BJ (cell line): ENCODE results near the gene NR1H2. TPM values are rescaled to one million over a fixed set of nuclear protein-coding genes. Genes with fewer than 3 reads are reported as not detected.

Experiments
- CTCF ChIA-PET: fragments of 350-600 bp; formaldehyde crosslinking; extraction: SDS; loops from one replicate; lab custom pipeline; 2021; ENCODE audit warnings: antibody characterized with exemption, inconsistent platforms; lab: Yijun Ruan, JAX
- POLR2A ChIA-PET: fragments of 300-600 bp; sonication (Branson Sonifier 250); formaldehyde crosslinking; extraction: SDS; loops from one replicate; lab custom pipeline; 2021; ENCODE audit warnings: antibody characterized with exemption; lab: Charles Lee
- DNase-seq: peaks from one replicate; pipeline ENCODE4 v3.0.0-alpha.2; 2011; ENCODE audit warnings: low read depth
- H3K27me3 ChIP-seq: 2 replicates; pipeline ENCODE4 v1.6.0; 2011; ENCODE audit warnings: low read length; ENCODE audit not compliant: control insufficient read depth, insufficient read depth
- H3K36me3 ChIP-seq: 2 replicates; pipeline ENCODE4 v1.5.1; 2011; ENCODE audit warnings: low read length; ENCODE audit not compliant: control insufficient read depth, insufficient read depth
- H3K4me3 ChIP-seq: 2 replicates; pipeline ENCODE4 v1.5.1; 2011; ENCODE audit warnings: low read depth, mild to moderate bottlenecking, control low read depth, low read length
- polyA plus RNA-seq: library from polyadenylated mRNA; depleted of rRNA; stranded (reverse); fragments of >200 nt; gene quantifications from 2 replicates; pipeline ENCODE4 v1.2.3, GENCODE V29; 2011
- TF ChIP-seq, protein P1 (sequence below): IDR thresholded peaks from 2 replicates; pipeline ENCODE4 v1.5.1; 2011; ENCODE audit warnings: low read depth, mild to moderate bottlenecking, control low read depth, inconsistent platforms, low read length, moderate library complexity; ENCODE audit not compliant: insufficient read depth

Gene NR1H2
- polyA plus RNA-seq, 1 experiment: 78.4 TPM

DNA sequence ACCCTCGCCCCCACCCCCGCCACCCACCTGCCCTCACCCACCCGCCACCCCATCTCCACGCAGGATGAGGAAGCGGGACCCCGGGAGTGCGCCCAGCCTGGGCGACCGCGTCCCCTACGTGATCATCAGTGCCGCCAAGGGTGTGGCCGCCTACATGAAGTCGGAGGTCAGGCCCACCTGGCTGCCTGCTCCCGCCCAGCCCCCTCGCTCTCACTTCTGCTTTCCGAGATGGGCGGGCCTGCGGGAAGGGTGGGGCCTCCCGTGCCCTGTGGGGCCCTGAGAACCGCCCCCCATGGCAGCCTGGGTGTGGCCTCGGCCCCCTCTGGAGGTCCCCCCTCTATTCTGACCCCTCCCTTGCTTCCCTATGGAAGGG, 39.4 kb downstream of the NR1H2 start:
- TF ChIP-seq, protein P1, sequence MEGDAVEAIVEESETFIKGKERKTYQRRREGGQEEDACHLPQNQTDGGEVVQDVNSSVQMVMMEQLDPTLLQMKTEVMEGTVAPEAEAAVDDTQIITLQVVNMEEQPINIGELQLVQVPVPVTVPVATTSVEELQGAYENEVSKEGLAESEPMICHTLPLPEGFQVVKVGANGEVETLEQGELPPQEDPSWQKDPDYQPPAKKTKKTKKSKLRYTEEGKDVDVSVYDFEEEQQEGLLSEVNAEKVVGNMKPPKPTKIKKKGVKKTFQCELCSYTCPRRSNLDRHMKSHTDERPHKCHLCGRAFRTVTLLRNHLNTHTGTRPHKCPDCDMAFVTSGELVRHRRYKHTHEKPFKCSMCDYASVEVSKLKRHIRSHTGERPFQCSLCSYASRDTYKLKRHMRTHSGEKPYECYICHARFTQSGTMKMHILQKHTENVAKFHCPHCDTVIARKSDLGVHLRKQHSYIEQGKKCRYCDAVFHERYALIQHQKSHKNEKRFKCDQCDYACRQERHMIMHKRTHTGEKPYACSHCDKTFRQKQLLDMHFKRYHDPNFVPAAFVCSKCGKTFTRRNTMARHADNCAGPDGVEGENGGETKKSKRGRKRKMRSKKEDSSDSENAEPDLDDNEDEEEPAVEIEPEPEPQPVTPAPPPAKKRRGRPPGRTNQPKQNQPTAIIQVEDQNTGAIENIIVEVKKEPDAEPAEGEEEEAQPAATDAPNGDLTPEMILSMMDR: no peak
- CTCF ChIA-PET: interaction anchor here (0.6 to 1.8 kb wide), 11 partner anchors 9 to 54 kb away, joined by 3 to 8 read pairs (median 3); partner anchors contain the start of gene POLD1
- POLR2A ChIA-PET: no interaction called here
- peaks cover 1% of the 10 kb centered on the region; the same call in 1 of the 2 replicates for H3K36me3 ChIP-seq
- H3K4me3 ChIP-seq: no peak overlapping the region
- DNase-seq: no peak
- H3K27me3 ChIP-seq: peaks cover 2% of the 10 kb centered on the region

DNA sequence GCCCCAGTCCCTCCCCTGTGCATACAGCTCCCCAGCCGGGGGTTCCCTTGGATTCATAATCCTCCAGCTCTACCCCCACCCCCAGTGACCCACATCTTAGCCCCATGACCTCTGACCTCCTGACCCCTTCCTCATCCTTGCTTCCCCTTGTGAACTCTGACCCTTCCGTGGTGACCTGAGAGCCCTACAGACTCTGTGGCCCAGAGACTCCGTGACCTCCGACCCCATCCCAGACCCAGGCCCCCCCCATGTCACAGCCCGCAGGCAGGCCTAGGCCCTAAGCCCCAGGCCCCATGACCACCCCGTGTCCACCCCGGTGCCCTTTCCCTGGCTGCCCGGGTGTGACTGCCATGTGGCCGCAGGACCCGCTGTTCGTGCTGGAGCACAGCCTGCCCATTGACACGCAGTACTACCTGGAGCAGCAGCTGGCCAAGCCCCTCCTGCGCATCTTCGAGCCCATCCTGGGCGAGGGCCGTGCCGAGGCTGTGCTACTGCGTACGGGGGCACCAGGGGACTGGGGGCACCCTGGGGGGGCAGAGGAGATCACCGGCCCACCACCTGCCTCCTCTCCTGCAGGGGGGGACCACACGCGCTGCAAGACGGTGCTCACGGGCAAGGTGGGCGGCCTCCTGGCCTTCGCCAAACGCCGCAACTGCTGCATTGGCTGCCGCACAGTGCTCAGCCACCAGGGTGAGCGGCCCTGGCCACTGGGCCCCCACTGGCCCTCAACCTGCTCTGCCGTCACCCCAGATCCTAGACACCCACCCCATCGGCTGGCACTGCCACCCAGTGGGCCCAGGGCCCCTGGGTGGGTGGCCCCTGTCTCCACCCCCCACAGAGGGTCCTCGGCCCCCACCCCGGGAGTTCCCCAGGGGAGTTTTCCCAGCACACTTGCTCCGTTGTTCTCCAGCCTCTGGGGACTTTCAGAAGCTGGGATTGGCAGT, 40.0 kb downstream of the NR1H2 start:
- TF ChIP-seq, protein P1: no peak
- H3K27me3 ChIP-seq: peaks cover 2% of the 10 kb centered on the region
- ChIA-PET POLR2A (no interaction called here), CTCF (interaction anchor here (1.1 to 1.8 kb wide), 4 partner anchors 8 to 53 kb away, joined by 3 to 8 read pairs (median 6); no protein-coding TSS in a partner anchor)
- no peak for DNase-seq
- H3K4me3 ChIP-seq: no peak overlapping the region
- peaks cover 1% of the 10 kb centered on the region; the same call in 1 of the 2 replicates for H3K36me3 ChIP-seq

DNA sequence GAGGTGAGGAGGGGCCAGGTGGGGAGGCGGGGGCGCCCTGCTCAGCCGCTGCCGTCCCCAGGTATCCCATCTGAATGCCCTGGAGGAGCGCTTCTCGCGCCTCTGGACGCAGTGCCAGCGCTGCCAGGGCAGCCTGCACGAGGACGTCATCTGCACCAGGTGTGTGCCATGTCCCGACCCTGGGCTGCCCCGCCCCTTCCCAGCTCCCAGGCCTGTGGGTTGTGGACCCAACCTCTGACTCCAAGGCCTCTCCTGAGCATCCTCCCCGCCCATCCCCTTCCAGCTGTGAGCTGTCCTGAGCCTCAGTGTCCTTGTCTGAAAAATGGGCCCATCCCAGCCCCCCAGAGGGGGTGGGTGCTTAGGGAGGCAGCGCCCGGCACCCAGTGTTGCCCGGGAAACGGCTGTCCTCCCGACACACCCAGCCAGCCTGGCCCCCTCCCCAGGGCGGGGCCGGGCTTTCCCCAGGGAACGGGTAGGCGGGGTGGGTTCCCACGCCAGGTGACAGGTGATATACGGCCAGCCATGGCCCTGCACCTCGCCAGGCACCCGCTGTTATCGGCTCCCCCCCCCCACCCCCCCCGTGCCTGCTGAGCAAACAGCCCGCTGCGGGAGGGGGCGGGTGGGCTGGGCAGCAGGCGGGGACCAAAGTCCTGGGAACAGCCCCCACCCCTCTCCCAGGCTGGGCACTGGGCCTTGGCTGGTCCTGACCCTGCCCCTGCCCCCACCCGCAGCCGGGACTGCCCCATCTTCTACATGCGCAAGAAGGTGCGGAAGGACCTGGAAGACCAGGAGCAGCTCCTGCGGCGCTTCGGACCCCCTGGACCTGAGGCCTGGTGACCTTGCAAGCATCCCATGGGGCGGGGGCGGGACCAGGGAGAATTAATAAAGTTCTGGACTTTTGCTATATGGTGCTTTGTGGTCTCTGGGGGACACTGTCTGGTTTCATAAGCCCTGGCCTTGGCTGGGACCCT, 41.1 kb downstream of the NR1H2 start:
- Histone ChIP-seq H3K4me3 (no peak overlapping the region), H3K36me3 (peaks cover 1% of the 10 kb centered on the region; the same call in 1 of the 2 replicates), H3K27me3 (peaks cover 2% of the 10 kb centered on the region)
- no peak for DNase-seq
- TF ChIP-seq, protein P1: no peak
- POLR2A ChIA-PET: no interaction called here
- CTCF ChIA-PET: interaction anchor here (1.1 to 1.8 kb wide), 2 partner anchors 12 to 44 kb away, joined by 5 read pairs; no protein-coding TSS in a partner anchor

DNA sequence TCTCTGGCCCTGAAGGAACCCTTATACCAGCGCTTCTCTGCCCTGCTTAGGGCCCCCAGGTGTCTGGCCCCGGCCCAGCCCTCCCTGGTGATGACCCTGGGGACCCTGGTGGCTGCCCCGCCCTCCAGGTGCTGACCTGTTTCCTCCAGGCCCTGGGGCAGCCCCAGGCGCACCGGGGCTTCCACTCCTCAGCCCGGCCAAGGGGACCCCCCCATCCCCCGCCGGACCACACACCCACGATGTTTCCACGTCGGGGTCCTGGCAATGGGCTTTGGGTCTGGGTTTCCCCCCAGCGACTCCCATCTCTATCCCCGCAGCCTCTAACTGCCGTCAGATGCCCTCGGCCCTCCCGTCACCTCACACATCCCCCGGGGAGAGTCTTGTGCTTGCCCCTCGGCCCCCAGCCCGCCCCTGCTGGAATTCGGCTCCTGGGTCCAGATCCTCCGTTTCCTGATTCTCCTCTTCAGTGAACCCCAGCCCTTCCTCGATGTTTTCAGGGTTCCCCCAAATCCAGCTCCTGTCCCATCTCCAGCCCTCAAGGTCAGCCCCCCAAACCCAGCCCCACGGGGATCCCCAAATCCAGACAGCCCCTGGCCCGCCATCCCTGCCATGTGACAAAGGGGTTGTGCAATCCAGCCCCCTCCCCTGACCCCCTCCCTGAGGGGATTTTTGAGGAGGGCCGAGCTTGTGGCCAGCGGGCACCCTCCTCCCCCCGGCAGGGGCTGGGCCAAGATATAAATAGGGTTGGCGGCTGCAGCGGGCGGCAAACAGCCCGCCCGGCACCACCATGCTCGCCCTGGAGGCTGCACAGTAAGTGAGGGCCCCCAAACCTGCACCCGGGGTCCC, 42.1 kb downstream of the NR1H2 start, which contains the start of gene SPIB:
Gene SPIB, plus strand, starts transcription at position 763 of the 846 bp plus-strand sequence. Its CDS starts 25 bp downstream, at position 788.
- TF ChIP-seq, protein P1: no peak
- Histone ChIP-seq H3K36me3 (no peaks in the 10 kb centered on the region), H3K4me3 (no peak within 1 kb of the TSS), H3K27me3 (peaks cover 2% of the 10 kb centered on the region)
- DNase-seq: no peak
- ChIA-PET CTCF (interaction anchor here (0.8 to 1.1 kb wide), 3 partner anchors 8 to 50 kb away, joined by 3 to 5 read pairs (median 3); no protein-coding TSS in a partner anchor), POLR2A (no interaction called here)
